ENCODE measurements around the gene FOXF1. TPM values are rescaled to one million over a fixed set of nuclear protein-coding genes. Genes with fewer than 3 reads are reported as not detected.
A peak's percentile ranks its signal among the peaks of the same experiment; 100 is the strongest.

Gene FOXF1
- total RNA-seq, 1 donor from 2014 or later = not detected

GRCh38 chr16:86494039-86494564 lies 16.2 kb upstream of the FOXF1 start:
- Histone ChIP-seq H3K79me2 (ENCODE audit: low read depth) (no peaks in the 10 kb centered on the region), H3K4me1 (peaks cover 42% of the 10 kb centered on the region), H3K4me2 (peak overlapping the region; percentile 21), H3K27ac (no peak overlapping the region), H3K4me3 (no peak overlapping the region), H3K9me3 (ENCODE audit: low read depth) (no peaks in the 10 kb centered on the region), H3K9ac (no peak overlapping the region), H3K36me3 (no peaks in the 10 kb centered on the region), H3F3A (ENCODE audit: low read depth) (peaks cover 39% of the 10 kb centered on the region), H4K20me1 (ENCODE audit: low read depth) (peaks cover 79% of the 10 kb centered on the region), H2AFZ (replicated peaks) (no peak overlapping the region), H3K27me3 (peaks cover 100% of the 10 kb centered on the region)
- Mint-ChIP-seq H3K27ac (no peak overlapping the region), H3K4me3 (no peak overlapping the region), H3K27me3 (ENCODE audit: insufficient read depth, low read depth) (peaks cover 90% of the 10 kb centered on the region), H3K36me3 (no peaks in the 10 kb centered on the region), H3K4me1 (peaks cover 23% of the 10 kb centered on the region), H3K9me3 (no peaks in the 10 kb centered on the region)
- TF ChIP-seq EZH2 (IDR thresholded peaks at IDR 0.05) (peak; percentile 87), EZH2phosphoT487 (IDR thresholded peaks at IDR 0.05) (peak; percentile 45), CTCF (IDR thresholded peaks at IDR 0.05) (no peak)
- DNase-seq (ENCODE audit: low spot score) = peak; percentile 60

GRCh38 chr16:86494565-86495356 lies 15.6 kb upstream of the FOXF1 start:
- Mint-ChIP-seq H3K9me3 (no peaks in the 10 kb centered on the region), H3K27ac (no peak overlapping the region), H3K4me1 (peaks cover 28% of the 10 kb centered on the region), H3K27me3 (ENCODE audit: insufficient read depth, low read depth) (peaks cover 91% of the 10 kb centered on the region), H3K4me3 (peak overlapping the region; percentile 33), H3K36me3 (no peaks in the 10 kb centered on the region)
- Histone ChIP-seq H3K4me3 (no peak overlapping the region), H3K27me3 (peaks cover 100% of the 10 kb centered on the region), H3K9me3 (ENCODE audit: low read depth) (no peaks in the 10 kb centered on the region), H3K4me1 (peaks cover 42% of the 10 kb centered on the region), H3K36me3 (no peaks in the 10 kb centered on the region), H3K4me2 (peak overlapping the region; percentile 28), H3K79me2 (ENCODE audit: low read depth) (no peaks in the 10 kb centered on the region), H3K27ac (no peak overlapping the region), H2AFZ (replicated peaks) (no peak overlapping the region), H3F3A (ENCODE audit: low read depth) (peaks cover 39% of the 10 kb centered on the region), H3K9ac (no peak overlapping the region), H4K20me1 (ENCODE audit: low read depth) (peaks cover 85% of the 10 kb centered on the region)
- TF ChIP-seq EZH2 (IDR thresholded peaks at IDR 0.05) = peak; percentile 56
- TF ChIP-seq CTCF (IDR thresholded peaks at IDR 0.05) = no peak
- peak; percentile 68 for TF ChIP-seq EZH2phosphoT487 (IDR thresholded peaks at IDR 0.05)
- DNase-seq (ENCODE audit: low spot score) = peak; percentile 60

GRCh38 chr16:86495357-86495701 lies 15.0 kb upstream of the FOXF1 start:
- H3K36me3 Mint-ChIP-seq = no peaks in the 10 kb centered on the region

More at GRCh38 chr16:86495357-86495701, 15.0 kb upstream of the FOXF1 start:
- H3K27ac ChIP-seq = no peak overlapping the region
- peaks cover 29% of the 10 kb centered on the region for H3K4me1 Mint-ChIP-seq
- no peak overlapping the region for H3K27ac Mint-ChIP-seq
- no peaks in the 10 kb centered on the region for H3K36me3 ChIP-seq
- TF ChIP-seq CTCF (IDR thresholded peaks at IDR 0.05) = no peak
- no peak for TF ChIP-seq EZH2 (IDR thresholded peaks at IDR 0.05)
- no peak for TF ChIP-seq EZH2phosphoT487 (IDR thresholded peaks at IDR 0.05)
- H3K9me3 ChIP-seq (ENCODE audit: low read depth) = no peaks in the 10 kb centered on the region
- no peaks in the 10 kb centered on the region for H3K9me3 Mint-ChIP-seq
- no peak overlapping the region for H3K4me3 ChIP-seq
- DNase-seq (ENCODE audit: low spot score) = no peak
- peak overlapping the region; percentile 33 for H3K4me3 Mint-ChIP-seq
- H2AFZ ChIP-seq (replicated peaks) = no peak overlapping the region
- H3K9ac ChIP-seq = no peak overlapping the region
- H3F3A ChIP-seq (ENCODE audit: low read depth) = peaks cover 39% of the 10 kb centered on the region
- H3K79me2 ChIP-seq (ENCODE audit: low read depth) = no peaks in the 10 kb centered on the region
- peaks cover 91% of the 10 kb centered on the region for H4K20me1 ChIP-seq (ENCODE audit: low read depth)
- peaks cover 42% of the 10 kb centered on the region for H3K4me1 ChIP-seq
- H3K4me2 ChIP-seq = peak overlapping the region; percentile 28
- peaks cover 100% of the 10 kb centered on the region for H3K27me3 ChIP-seq
- peaks cover 91% of the 10 kb centered on the region for H3K27me3 Mint-ChIP-seq (ENCODE audit: insufficient read depth, low read depth)

All from neural progenitor cell (in vitro differentiated cells).